GM21515 (cell line): ENCODE measurements around the gene FOXE1.

Experiments
- ATAC-seq: cut with Tn5 transposase; IDR thresholded peaks from one replicate; pipeline ENCODE4 v1.9.1; 2021; ENCODE audit not compliant: unreplicated experiment

The FOXE1 gene

GRCh38 chr9:97848215-97848479, 4.9 kb upstream of the FOXE1 start:
- no peak for ATAC-seq

GRCh38 chr9:97848480-97849237, 4.4 kb upstream of the FOXE1 start:
- ATAC-seq = no peak

- no peak for ATAC-seq
Measured at GRCh38 chr9:97849980-97850379, 3.0 kb upstream of the FOXE1 start.

GRCh38 chr9:97850746-97851445, 2.1 kb upstream of the FOXE1 start:
- ATAC-seq = no peak

GRCh38 chr9:97851446-97851883, 1.6 kb upstream of the FOXE1 start:
- no peak for ATAC-seq

GRCh38 chr9:97852001-97852398, 1.0 kb upstream of the FOXE1 start:
- no peak for ATAC-seq

GRCh38 chr9:97852399-97853055, 499 bp upstream of the FOXE1 start:
- no peak for ATAC-seq

GRCh38 chr9:97853844-97854695, 1.0 kb downstream of the FOXE1 start:
- ATAC-seq = no peak

- ATAC-seq = no peak
Measured at GRCh38 chr9:97854696-97855485, 1.9 kb downstream of the FOXE1 start.

- no peak for ATAC-seq
Measured at GRCh38 chr9:97855486-97855875, 2.5 kb downstream of the FOXE1 start.

GRCh38 chr9:97855899-97856298, 2.9 kb downstream of the FOXE1 start:
- ATAC-seq = no peak

- ATAC-seq = no peak
Measured at GRCh38 chr9:97856857-97857605, 4.0 kb downstream of the FOXE1 start.

GRCh38 chr9:97857606-97858392, 4.8 kb downstream of the FOXE1 start:
- no peak for ATAC-seq

- no peak for ATAC-seq
Measured at GRCh38 chr9:97858393-97858713, 5.3 kb downstream of the FOXE1 start.

GRCh38 chr9:97858826-97859225, 5.8 kb downstream of the FOXE1 start:
- no peak for ATAC-seq

- no peak for ATAC-seq
Measured at GRCh38 chr9:97859346-97859745, 6.3 kb downstream of the FOXE1 start.

- no peak for ATAC-seq
Measured at GRCh38 chr9:97860451-97861147, 7.6 kb downstream of the FOXE1 start.

- ATAC-seq = no peak
Measured at GRCh38 chr9:97861148-97861475, 8.1 kb downstream of the FOXE1 start.

- ATAC-seq = no peak
Measured at GRCh38 chr9:97863314-97863713, 10.3 kb downstream of the FOXE1 start.
